Uterus (tissue), 2 donors: ENCODE results near the gene TRIM4.

Source experiments
- CTCF ChIP-seq, 4 experiments: fragments of 200-600 bp in 2 of 4; fragments of 450-650 bp in 2 of 4; sonication (generic) in 2 of 4; IDR thresholded peaks; one replicate each; pipeline ENCODE4 v1.5.1; 2016 to 2019; ENCODE audit warnings: antibody characterized with exemption in 4 of 4, mild to moderate bottlenecking in 2 of 4, moderate library complexity in 1 of 4
- POLR2A ChIP-seq, 2 donors: fragments of 450-650 bp; IDR thresholded peaks; one replicate each; pipeline ENCODE4 v1.6.1; 2016; ENCODE audit warnings: antibody characterized with exemption in 2 of 2, mild to moderate bottlenecking in 1 of 2, moderate library complexity in 1 of 2

- TF ChIP-seq CTCF (IDR thresholded peaks at IDR 0.05) = no peak
- TF ChIP-seq POLR2A (IDR thresholded peaks at IDR 0.05) = no peak
Measured at GRCh38 chr7:99938296-99938695, 19.0 kb upstream of the TRIM4 start.
